ENCODE results near the gene NSMF. TPM values are rescaled to one million over a fixed set of nuclear protein-coding genes. Genes with fewer than 3 reads are reported as not detected.

Gene NSMF
- total and polyA plus RNA-seq, 9 donors = 9.9 to 31.1 (median 22.2) TPM

DNA sequence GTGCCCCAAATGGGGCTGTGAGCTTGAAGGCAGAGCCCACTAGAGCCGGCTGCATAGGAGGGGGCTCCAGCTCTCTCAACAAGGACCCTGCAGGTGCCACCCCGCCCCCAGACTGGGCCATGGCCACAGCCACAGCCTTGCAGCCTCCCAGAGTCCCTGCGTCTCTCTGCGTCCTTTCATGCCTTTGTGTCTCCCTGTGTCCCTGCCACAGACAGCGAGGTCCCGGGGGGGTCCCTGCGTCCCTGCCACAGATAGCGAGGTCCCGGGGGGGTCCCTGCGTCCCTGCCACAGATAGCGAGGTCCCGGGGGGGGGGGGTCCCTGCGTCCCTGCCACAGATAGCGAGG lies 29.6 kb downstream of the NSMF start:
- no peak for DNase-seq
- Histone ChIP-seq H3K4me3 (ENCODE audit: low read length) (no peak overlapping the region), H3K27me3 (ENCODE audit: control insufficient read depth, insufficient read depth, low read length) (no peaks in the 10 kb centered on the region), H3K27ac (ENCODE audit: low read length) (no peak overlapping the region), H3K36me3 (ENCODE audit: control insufficient read depth, insufficient read depth, low read length) (no peaks in the 10 kb centered on the region), H3K9me3 (replicated peaks; ENCODE audit: control insufficient read depth, low read depth, low read length) (no peaks in the 10 kb centered on the region), H3K4me1 (ENCODE audit: control insufficient read depth, insufficient read depth, low read length) (peaks cover 10% of the 10 kb centered on the region)
- WGBS (ENCODE audit: insufficient coverage) = 80% methylated on average over 11 of the region's 14 CpGs

GRCh38 chr9:137428841-137429545 lies 30.1 kb downstream of the NSMF start:
- WGBS (ENCODE audit: insufficient coverage) = 86% methylated on average over 26 of the region's 27 CpGs
- Histone ChIP-seq H3K27ac (ENCODE audit: low read length) (no peak overlapping the region), H3K4me1 (ENCODE audit: control insufficient read depth, insufficient read depth, low read length) (peaks cover 14% of the 10 kb centered on the region), H3K9me3 (replicated peaks; ENCODE audit: control insufficient read depth, low read depth, low read length) (no peaks in the 10 kb centered on the region), H3K27me3 (ENCODE audit: control insufficient read depth, insufficient read depth, low read length) (no peaks in the 10 kb centered on the region), H3K4me3 (ENCODE audit: low read length) (no peak overlapping the region), H3K36me3 (ENCODE audit: control insufficient read depth, insufficient read depth, low read length) (no peaks in the 10 kb centered on the region)
- DNase-seq = no peak

DNA sequence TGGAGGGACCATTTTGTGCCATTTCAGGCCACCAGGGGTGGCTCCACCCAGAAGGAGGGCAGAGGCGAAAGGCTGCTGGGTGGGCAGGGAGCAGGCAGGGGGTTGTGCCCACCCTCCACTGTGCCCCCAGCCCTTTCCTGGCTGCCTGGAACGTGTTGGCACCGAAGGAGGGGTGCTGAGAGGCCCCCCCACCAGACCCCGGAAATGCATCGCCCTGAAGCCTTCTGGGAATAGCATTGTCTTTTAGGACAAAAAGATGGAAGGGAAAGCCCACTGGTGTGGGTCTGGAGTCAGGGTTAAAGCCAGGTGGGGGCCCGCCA lies 30.9 kb downstream of the NSMF start:
- H3K27ac ChIP-seq (ENCODE audit: low read length) = no peak overlapping the region
- no peak overlapping the region for H3K4me3 ChIP-seq (ENCODE audit: low read length)
- H3K9me3 ChIP-seq (replicated peaks; ENCODE audit: control insufficient read depth, low read depth, low read length) = no peaks in the 10 kb centered on the region
- H3K36me3 ChIP-seq (ENCODE audit: control insufficient read depth, insufficient read depth, low read length) = no peaks in the 10 kb centered on the region
- no peaks in the 10 kb centered on the region for H3K27me3 ChIP-seq (ENCODE audit: control insufficient read depth, insufficient read depth, low read length)
- no peak for DNase-seq
- 79% methylated on average over 5 of the region's 6 CpGs for WGBS (ENCODE audit: insufficient coverage)
- H3K4me1 ChIP-seq (ENCODE audit: control insufficient read depth, insufficient read depth, low read length) = peaks cover 17% of the 10 kb centered on the region

GRCh38 chr9:137427454-137428310 lies 31.5 kb downstream of the NSMF start:
- Histone ChIP-seq H3K27ac (ENCODE audit: low read length) (no peak overlapping the region), H3K9me3 (replicated peaks; ENCODE audit: control insufficient read depth, low read depth, low read length) (no peaks in the 10 kb centered on the region), H3K27me3 (ENCODE audit: control insufficient read depth, insufficient read depth, low read length) (no peaks in the 10 kb centered on the region), H3K4me3 (ENCODE audit: low read length) (no peak overlapping the region), H3K4me1 (ENCODE audit: control insufficient read depth, insufficient read depth, low read length) (peaks cover 17% of the 10 kb centered on the region), H3K36me3 (ENCODE audit: control insufficient read depth, insufficient read depth, low read length) (no peaks in the 10 kb centered on the region)
- WGBS (ENCODE audit: insufficient coverage) = 61% methylated on average over 26 of the region's 27 CpGs
- no peak for DNase-seq

DNA sequence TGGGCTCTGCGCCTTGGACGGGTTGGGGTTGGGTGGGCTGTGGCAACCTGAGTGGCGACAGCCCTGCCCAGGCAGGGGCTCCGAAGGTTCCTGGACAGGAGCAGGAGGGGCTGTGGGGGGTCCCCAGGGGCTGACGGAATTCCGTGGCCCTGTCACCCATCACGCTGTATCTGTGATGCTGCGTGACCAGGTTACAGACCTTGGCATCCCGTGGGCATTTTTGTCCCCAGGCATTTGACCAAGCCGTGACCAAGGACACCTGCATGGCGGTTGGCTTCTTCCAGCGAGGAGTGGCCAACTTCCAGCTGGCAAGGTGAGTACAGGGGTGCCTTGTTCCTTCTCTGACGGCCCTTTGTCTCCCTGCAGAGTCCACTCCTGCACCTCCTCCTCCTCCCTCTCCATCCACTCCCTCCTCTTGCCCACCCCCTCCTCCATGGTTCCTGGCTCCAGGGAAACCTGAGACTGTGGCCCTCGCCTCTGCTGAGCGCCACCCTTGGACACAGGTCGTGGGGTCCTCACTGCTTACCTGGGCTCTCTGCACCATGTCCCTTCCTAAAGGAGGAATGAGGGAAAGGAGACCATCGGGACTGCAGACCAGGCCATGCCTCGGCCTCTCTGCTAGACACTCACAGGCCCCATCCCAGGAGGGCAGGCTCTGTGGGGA lies 33.0 kb downstream of the NSMF start:
- DNase-seq = no peak
- H3K4me1 ChIP-seq (ENCODE audit: control insufficient read depth, insufficient read depth, low read length) = peaks cover 21% of the 10 kb centered on the region
- H3K36me3 ChIP-seq (ENCODE audit: control insufficient read depth, insufficient read depth, low read length) = no peaks in the 10 kb centered on the region
- H3K27ac ChIP-seq (ENCODE audit: low read length) = no peak overlapping the region
- WGBS (ENCODE audit: insufficient coverage) = 67% methylated on average over 13 of the region's 18 CpGs
- H3K4me3 ChIP-seq (ENCODE audit: low read length) = no peak overlapping the region
- no peaks in the 10 kb centered on the region for H3K9me3 ChIP-seq (replicated peaks; ENCODE audit: control insufficient read depth, low read depth, low read length)
- no peaks in the 10 kb centered on the region for H3K27me3 ChIP-seq (ENCODE audit: control insufficient read depth, insufficient read depth, low read length)

- DNase-seq = no peak
- H3K36me3 ChIP-seq (ENCODE audit: control insufficient read depth, insufficient read depth, low read length) = no peaks in the 10 kb centered on the region
- H3K4me1 ChIP-seq (ENCODE audit: control insufficient read depth, insufficient read depth, low read length) = peaks cover 11% of the 10 kb centered on the region
- 12% methylated on average over 76 of the region's 77 CpGs for WGBS (ENCODE audit: insufficient coverage)
- no peaks in the 10 kb centered on the region for H3K9me3 ChIP-seq (replicated peaks; ENCODE audit: control insufficient read depth, low read depth, low read length)
- H3K4me3 ChIP-seq (ENCODE audit: low read length) = peak overlapping the region; percentile 19
- H3K27me3 ChIP-seq (ENCODE audit: control insufficient read depth, insufficient read depth, low read length) = no peaks in the 10 kb centered on the region
- no peak overlapping the region for H3K27ac ChIP-seq (ENCODE audit: low read length)
These were observed 35.4 kb downstream of the NSMF start for GRCh38 chr9:137423514-137424291.

GRCh38 chr9:137422604-137423513 lies 36.3 kb downstream of the NSMF start, which contains the start of the genes EXD3 and NOXA1:
EXD3 (minus strand) TSS chr9:137423162; CDS start chr9:137395357, 27,805 bp downstream.
NOXA1 (plus strand) TSS chr9:137423393; CDS start chr9:137423530, 137 bp downstream.
- under 1% methylated on average over 113 of the region's 113 CpGs for WGBS (ENCODE audit: insufficient coverage)
- Histone ChIP-seq H3K4me1 (ENCODE audit: control insufficient read depth, insufficient read depth, low read length) (peaks cover 11% of the 10 kb centered on the region), H3K4me3 (ENCODE audit: low read length) (peak within 1 kb of the TSS; percentile 63), H3K9me3 (replicated peaks; ENCODE audit: control insufficient read depth, low read depth, low read length) (no peaks in the 10 kb centered on the region), H3K27me3 (ENCODE audit: control insufficient read depth, insufficient read depth, low read length) (no peaks in the 10 kb centered on the region), H3K36me3 (ENCODE audit: control insufficient read depth, insufficient read depth, low read length) (no peaks in the 10 kb centered on the region), H3K27ac (ENCODE audit: low read length) (no peak within 1 kb of the TSS)
- peak; percentile 95 for DNase-seq

- Histone ChIP-seq H3K36me3 (ENCODE audit: control insufficient read depth, insufficient read depth, low read length) (no peaks in the 10 kb centered on the region), H3K4me1 (ENCODE audit: control insufficient read depth, insufficient read depth, low read length) (peaks cover 11% of the 10 kb centered on the region), H3K4me3 (ENCODE audit: low read length) (peak overlapping the region; percentile 63), H3K27me3 (ENCODE audit: control insufficient read depth, insufficient read depth, low read length) (no peaks in the 10 kb centered on the region), H3K27ac (ENCODE audit: low read length) (no peak overlapping the region), H3K9me3 (replicated peaks; ENCODE audit: control insufficient read depth, low read depth, low read length) (no peaks in the 10 kb centered on the region)
- no peak for DNase-seq
- 6% methylated on average over 9 of the region's 11 CpGs for WGBS (ENCODE audit: insufficient coverage)
These were observed 37.1 kb downstream of the NSMF start for GRCh38 chr9:137421838-137422603.
